ENCODE measurements around the gene CASP2. TPM values are rescaled to one million over a fixed set of nuclear protein-coding genes. Genes with fewer than 3 reads are reported as not detected.

Gene CASP2
- total RNA-seq, 1 experiment from 2014 or later = 64.1 TPM

DNA sequence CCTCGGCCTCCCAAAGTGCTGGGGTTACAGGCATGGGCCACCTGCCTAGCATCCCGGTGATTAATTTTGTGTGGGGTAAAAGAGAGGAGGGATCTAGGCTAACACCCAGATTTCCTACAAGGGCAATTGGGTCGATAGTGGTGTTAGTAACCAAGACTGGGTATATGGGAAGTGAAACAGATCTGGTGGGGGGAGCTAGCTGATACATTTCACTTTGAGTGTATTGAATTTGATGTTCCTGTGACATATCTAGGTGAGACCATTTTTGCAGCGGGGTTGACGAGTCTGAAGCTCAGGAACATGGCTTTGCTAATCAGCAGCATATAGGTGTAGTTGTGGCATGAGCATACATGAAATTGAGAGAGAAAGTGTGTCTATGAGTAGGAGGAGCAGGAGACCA, 39.8 kb downstream of the CASP2 start:
- H3K9ac ChIP-seq (ENCODE audit: low read length) = no peak overlapping the region
- H3K36me3 ChIP-seq (ENCODE audit: control insufficient read depth in 1 of 2, insufficient read depth in 2 of 2, low read length in 2 of 2) = no peaks in the 10 kb centered on the region
- H3K79me2 ChIP-seq (ENCODE audit: insufficient read depth, low read length) = no peaks in the 10 kb centered on the region
- TF ChIP-seq EZH2 (IDR thresholded peaks at IDR 0.05) = no peak
- no peak for TF ChIP-seq CBX3 (IDR thresholded peaks at IDR 0.05; ENCODE audit: low read depth)
- TF ChIP-seq POLR2AphosphoS5 (IDR thresholded peaks at IDR 0.05; ENCODE audit: low read depth, low read length) = no peak
- no peak for TF ChIP-seq EGR1 (IDR thresholded peaks at IDR 0.05; ENCODE audit: low read depth)
- TF ChIP-seq, protein P1, sequence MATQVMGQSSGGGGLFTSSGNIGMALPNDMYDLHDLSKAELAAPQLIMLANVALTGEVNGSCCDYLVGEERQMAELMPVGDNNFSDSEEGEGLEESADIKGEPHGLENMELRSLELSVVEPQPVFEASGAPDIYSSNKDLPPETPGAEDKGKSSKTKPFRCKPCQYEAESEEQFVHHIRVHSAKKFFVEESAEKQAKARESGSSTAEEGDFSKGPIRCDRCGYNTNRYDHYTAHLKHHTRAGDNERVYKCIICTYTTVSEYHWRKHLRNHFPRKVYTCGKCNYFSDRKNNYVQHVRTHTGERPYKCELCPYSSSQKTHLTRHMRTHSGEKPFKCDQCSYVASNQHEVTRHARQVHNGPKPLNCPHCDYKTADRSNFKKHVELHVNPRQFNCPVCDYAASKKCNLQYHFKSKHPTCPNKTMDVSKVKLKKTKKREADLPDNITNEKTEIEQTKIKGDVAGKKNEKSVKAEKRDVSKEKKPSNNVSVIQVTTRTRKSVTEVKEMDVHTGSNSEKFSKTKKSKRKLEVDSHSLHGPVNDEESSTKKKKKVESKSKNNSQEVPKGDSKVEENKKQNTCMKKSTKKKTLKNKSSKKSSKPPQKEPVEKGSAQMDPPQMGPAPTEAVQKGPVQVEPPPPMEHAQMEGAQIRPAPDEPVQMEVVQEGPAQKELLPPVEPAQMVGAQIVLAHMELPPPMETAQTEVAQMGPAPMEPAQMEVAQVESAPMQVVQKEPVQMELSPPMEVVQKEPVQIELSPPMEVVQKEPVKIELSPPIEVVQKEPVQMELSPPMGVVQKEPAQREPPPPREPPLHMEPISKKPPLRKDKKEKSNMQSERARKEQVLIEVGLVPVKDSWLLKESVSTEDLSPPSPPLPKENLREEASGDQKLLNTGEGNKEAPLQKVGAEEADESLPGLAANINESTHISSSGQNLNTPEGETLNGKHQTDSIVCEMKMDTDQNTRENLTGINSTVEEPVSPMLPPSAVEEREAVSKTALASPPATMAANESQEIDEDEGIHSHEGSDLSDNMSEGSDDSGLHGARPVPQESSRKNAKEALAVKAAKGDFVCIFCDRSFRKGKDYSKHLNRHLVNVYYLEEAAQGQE (IDR thresholded peaks at IDR 0.05; ENCODE audit: low read depth) = no peak
- no peak for TF ChIP-seq EZH2phosphoT487 (IDR thresholded peaks at IDR 0.05; ENCODE audit: borderline replicate concordance)
- TF ChIP-seq, protein P2, sequence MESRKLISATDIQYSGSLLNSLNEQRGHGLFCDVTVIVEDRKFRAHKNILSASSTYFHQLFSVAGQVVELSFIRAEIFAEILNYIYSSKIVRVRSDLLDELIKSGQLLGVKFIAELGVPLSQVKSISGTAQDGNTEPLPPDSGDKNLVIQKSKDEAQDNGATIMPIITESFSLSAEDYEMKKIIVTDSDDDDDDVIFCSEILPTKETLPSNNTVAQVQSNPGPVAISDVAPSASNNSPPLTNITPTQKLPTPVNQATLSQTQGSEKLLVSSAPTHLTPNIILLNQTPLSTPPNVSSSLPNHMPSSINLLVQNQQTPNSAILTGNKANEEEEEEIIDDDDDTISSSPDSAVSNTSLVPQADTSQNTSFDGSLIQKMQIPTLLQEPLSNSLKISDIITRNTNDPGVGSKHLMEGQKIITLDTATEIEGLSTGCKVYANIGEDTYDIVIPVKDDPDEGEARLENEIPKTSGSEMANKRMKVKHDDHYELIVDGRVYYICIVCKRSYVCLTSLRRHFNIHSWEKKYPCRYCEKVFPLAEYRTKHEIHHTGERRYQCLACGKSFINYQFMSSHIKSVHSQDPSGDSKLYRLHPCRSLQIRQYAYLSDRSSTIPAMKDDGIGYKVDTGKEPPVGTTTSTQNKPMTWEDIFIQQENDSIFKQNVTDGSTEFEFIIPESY (IDR thresholded peaks at IDR 0.05; ENCODE audit: extremely low read depth, insufficient replicate concordance, low read length) = no peak
- TF ChIP-seq, protein P3, sequence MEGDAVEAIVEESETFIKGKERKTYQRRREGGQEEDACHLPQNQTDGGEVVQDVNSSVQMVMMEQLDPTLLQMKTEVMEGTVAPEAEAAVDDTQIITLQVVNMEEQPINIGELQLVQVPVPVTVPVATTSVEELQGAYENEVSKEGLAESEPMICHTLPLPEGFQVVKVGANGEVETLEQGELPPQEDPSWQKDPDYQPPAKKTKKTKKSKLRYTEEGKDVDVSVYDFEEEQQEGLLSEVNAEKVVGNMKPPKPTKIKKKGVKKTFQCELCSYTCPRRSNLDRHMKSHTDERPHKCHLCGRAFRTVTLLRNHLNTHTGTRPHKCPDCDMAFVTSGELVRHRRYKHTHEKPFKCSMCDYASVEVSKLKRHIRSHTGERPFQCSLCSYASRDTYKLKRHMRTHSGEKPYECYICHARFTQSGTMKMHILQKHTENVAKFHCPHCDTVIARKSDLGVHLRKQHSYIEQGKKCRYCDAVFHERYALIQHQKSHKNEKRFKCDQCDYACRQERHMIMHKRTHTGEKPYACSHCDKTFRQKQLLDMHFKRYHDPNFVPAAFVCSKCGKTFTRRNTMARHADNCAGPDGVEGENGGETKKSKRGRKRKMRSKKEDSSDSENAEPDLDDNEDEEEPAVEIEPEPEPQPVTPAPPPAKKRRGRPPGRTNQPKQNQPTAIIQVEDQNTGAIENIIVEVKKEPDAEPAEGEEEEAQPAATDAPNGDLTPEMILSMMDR (IDR thresholded peaks at IDR 0.05 in 2 of 3, conservative IDR thresholded peaks at IDR 0.05 in 1 of 3; ENCODE audit: borderline replicate concordance in 1 of 3, insufficient read depth in 1 of 3, low read depth in 2 of 3, low read length in 2 of 3) = no peak
- no peak for TF ChIP-seq JUND (IDR thresholded peaks at IDR 0.05)
- TF ChIP-seq, protein P4, sequence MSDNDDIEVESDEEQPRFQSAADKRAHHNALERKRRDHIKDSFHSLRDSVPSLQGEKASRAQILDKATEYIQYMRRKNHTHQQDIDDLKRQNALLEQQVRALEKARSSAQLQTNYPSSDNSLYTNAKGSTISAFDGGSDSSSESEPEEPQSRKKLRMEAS (IDR thresholded peaks at IDR 0.05) = no peak
- no peak for TF ChIP-seq ZFX (IDR thresholded peaks at IDR 0.05)
- no peak for TF ChIP-seq ATF3 (IDR thresholded peaks at IDR 0.05)
- TF ChIP-seq CEBPB (IDR thresholded peaks at IDR 0.05; ENCODE audit: low read depth) = no peak
- no peak for TF ChIP-seq RAD21 (IDR thresholded peaks at IDR 0.05; ENCODE audit: low read depth)
- TF ChIP-seq SP1 (IDR thresholded peaks at IDR 0.05; ENCODE audit: low read depth) = no peak
- no peak for TF ChIP-seq ZNF274 (IDR thresholded peaks at IDR 0.05; ENCODE audit: low read depth, low read length)
- TF ChIP-seq FOSL1 (IDR thresholded peaks at IDR 0.05; ENCODE audit: low read depth) = no peak
- H3K9me2 ChIP-seq (ENCODE audit: insufficient read depth) = no peaks in the 10 kb centered on the region
- no TSS peak for BruUV-seq (replicated peaks)
- H3K9me3 ChIP-seq (ENCODE audit: control insufficient read depth in 1 of 2, insufficient read depth in 1 of 2, low read depth in 1 of 2, low read length in 2 of 2) = no peaks in the 10 kb centered on the region
- H3K27me3 ChIP-seq (ENCODE audit: insufficient read depth, low read length) = no peaks in the 10 kb centered on the region
- no peak overlapping the region for H3K27ac ChIP-seq (ENCODE audit: low read depth, low read length)
- H3K4me3 ChIP-seq (replicated peaks in 1 of 2; ENCODE audit: low read depth in 1 of 2, low read length in 2 of 2) = no peak overlapping the region
- no peak overlapping the region for H3K4me2 ChIP-seq (ENCODE audit: low read length)
- intact Hi-C loops (cut with micrococcal nuclease) = no loop called here
- peaks cover 0 to 15% of the 10 kb centered on the region in 2 experiments; a peak in 2 of 4 replicates for H3K4me1 ChIP-seq (ENCODE audit: control insufficient read depth in 1 of 2, insufficient read depth in 2 of 2, low read length in 2 of 2)
- no peak for DNase-seq (ENCODE audit: low read depth, low spot score)
- ATAC-seq = no peak
- ChIA-PET POLR2A (no interaction called here), RAD21 (ENCODE audit: low non-redundant PET in 1 of 2, low total read pairs in 2 of 2, uncharacterized antibody in 2 of 2, unreplicated experiment in 2 of 2) (no interaction called here), CTCF (interaction anchor here (1.1 kb wide), 1 partner anchor 17 kb away, joined by 3 read pairs; no protein-coding TSS in a partner anchor)
- H4K20me1 ChIP-seq (ENCODE audit: insufficient read depth) = no peaks in the 10 kb centered on the region
- H2AFZ ChIP-seq (ENCODE audit: low read depth, low read length, poor library complexity, severe bottlenecking) = no peak overlapping the region

All from HCT116 (cell line).